ENCODE data around the gene MS4A5. TPM values are rescaled to one million over a fixed set of nuclear protein-coding genes. Genes with fewer than 3 reads are reported as not detected.

MS4A5 gene
- total and polyA plus RNA-seq, 2 experiments from 2014 or later, result not detected

- TF ChIP-seq EZH2phosphoT487 (IDR thresholded peaks at IDR 0.05; ENCODE audit: insufficient read depth, low read depth) (no peak), EZH2 (IDR thresholded peaks at IDR 0.05; ENCODE audit: insufficient read depth, poor library complexity, severe bottlenecking) (no peak)
- Histone ChIP-seq H3K27ac (no peak overlapping the region), H4K20me1 (ENCODE audit: insufficient read depth) (no peaks in the 10 kb centered on the region), H3K36me3 (ENCODE audit: low read depth) (no peaks in the 10 kb centered on the region), H3K9ac (no peak overlapping the region), H2AFZ (no peak overlapping the region), H3K27me3 (replicated peaks; ENCODE audit: insufficient read depth) (no peaks in the 10 kb centered on the region), H3K9me2 (ENCODE audit: insufficient read depth) (no peaks in the 10 kb centered on the region), H3F3A (ENCODE audit: insufficient read depth) (no peaks in the 10 kb centered on the region), H3K79me2 (ENCODE audit: insufficient read depth) (no peaks in the 10 kb centered on the region), H3K9me3 (ENCODE audit: low read depth) (no peaks in the 10 kb centered on the region), H3K4me3 (no peak overlapping the region), H3K4me2 (ENCODE audit: unreplicated experiment) (no peak overlapping the region), H3K4me1 (ENCODE audit: insufficient read depth) (no peaks in the 10 kb centered on the region)
- in situ Hi-C loops (cut with MboI), result no loop called here
- no peak for DNase-seq
- 41 to 49% methylated on average over 5 of the region's 5 CpGs for WGBS, 2 experiments (ENCODE audit: low coverage in 1 of 2, low lambda C conversion rate in 2 of 2, missing lambda C conversion rate in 2 of 2)
Measured at GRCh38 chr11:60393016-60393415, 36.4 kb upstream of the MS4A5 start.

DNA sequence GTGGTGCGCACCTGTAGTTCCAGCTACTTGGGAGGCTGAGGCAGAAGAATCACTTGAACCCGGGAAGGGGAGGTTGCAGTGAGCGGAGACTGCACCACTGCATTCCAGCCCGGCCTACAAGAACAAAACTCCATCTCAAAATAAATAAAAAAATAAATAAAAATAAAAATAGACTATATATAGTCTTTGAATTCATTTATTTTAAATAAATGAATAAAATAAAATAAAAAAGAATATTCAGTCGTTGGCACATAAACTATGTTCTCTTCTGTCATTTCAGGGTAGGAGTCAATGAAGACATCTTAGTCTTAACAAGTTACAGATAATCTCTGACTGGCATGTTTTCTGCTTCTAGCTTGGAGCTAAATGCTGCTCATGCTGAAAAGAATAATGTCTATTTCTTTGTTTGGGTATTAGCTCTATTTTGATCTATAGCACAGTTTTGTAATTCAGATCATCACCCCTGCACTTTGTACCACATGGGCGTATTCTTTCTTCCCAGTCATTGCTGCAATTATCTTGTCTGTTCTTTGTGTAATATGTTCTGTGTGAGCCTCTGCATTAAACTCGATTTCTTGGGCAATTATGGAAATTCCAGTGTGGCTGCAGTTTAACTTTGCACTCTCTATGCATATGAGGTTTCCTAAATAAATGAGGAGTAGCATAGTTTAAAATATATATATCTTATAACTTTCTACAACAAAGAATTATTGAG is 34.5 kb upstream of the MS4A5 start:
- no peak overlapping the region for H3K4me3 ChIP-seq
- no peaks in the 10 kb centered on the region for H4K20me1 ChIP-seq (ENCODE audit: insufficient read depth)
- TF ChIP-seq EZH2phosphoT487 (IDR thresholded peaks at IDR 0.05; ENCODE audit: insufficient read depth, low read depth), result no peak
- no peak for TF ChIP-seq EZH2 (IDR thresholded peaks at IDR 0.05; ENCODE audit: insufficient read depth, poor library complexity, severe bottlenecking)
- no peaks in the 10 kb centered on the region for H3K27me3 ChIP-seq (replicated peaks; ENCODE audit: insufficient read depth)
- no peak overlapping the region for H3K9ac ChIP-seq
- in situ Hi-C loops (cut with MboI), result no loop called here
- H3F3A ChIP-seq (ENCODE audit: insufficient read depth), result no peaks in the 10 kb centered on the region
- H2AFZ ChIP-seq, result no peak overlapping the region
- H3K4me1 ChIP-seq (ENCODE audit: insufficient read depth), result no peaks in the 10 kb centered on the region
- no peaks in the 10 kb centered on the region for H3K9me3 ChIP-seq (ENCODE audit: low read depth)
- WGBS, 2 experiments (ENCODE audit: low coverage in 1 of 2, low lambda C conversion rate in 2 of 2, missing lambda C conversion rate in 2 of 2), result 24 to 30% methylated on average over 7 of the region's 7 CpGs
- H3K27ac ChIP-seq, result no peak overlapping the region
- H3K9me2 ChIP-seq (ENCODE audit: insufficient read depth), result no peaks in the 10 kb centered on the region
- H3K4me2 ChIP-seq (ENCODE audit: unreplicated experiment), result no peak overlapping the region
- H3K36me3 ChIP-seq (ENCODE audit: low read depth), result no peaks in the 10 kb centered on the region
- H3K79me2 ChIP-seq (ENCODE audit: insufficient read depth), result no peaks in the 10 kb centered on the region
- DNase-seq, result no peak

DNA sequence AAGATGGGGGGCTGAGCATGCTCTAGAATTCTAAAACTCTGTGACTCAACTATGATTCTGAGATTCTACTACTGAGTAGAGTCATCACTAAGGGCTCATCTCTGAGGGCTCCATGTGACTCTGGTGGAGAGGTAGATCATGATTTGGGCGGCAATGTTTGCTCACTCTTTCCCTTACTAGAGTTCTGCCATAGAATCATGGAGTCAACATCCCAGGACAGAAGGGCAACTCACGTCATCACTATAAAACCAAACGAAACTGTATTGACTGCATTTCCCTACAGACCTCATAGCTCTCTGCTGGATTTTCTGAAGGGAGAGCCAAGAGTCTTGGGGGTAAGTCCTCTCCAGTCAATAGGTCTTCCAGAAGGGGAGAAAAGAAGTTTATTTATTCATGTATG is 33.0 kb upstream of the MS4A5 start, which contains the start of gene MS4A14:
Gene MS4A14, plus strand, starts transcription at position 78 of the 400 bp plus-strand sequence. Its CDS starts 120 bp downstream, at position 198.
- no peaks in the 10 kb centered on the region for H3K79me2 ChIP-seq (ENCODE audit: insufficient read depth)
- H3K27me3 ChIP-seq (replicated peaks; ENCODE audit: insufficient read depth), result no peaks in the 10 kb centered on the region
- no peak within 1 kb of the TSS for H3K9ac ChIP-seq
- no peaks in the 10 kb centered on the region for H4K20me1 ChIP-seq (ENCODE audit: insufficient read depth)
- no peaks in the 10 kb centered on the region for H3K36me3 ChIP-seq (ENCODE audit: low read depth)
- DNase-seq, result no peak
- H3K4me2 ChIP-seq (ENCODE audit: unreplicated experiment), result no peak within 1 kb of the TSS
- no peak within 1 kb of the TSS for H2AFZ ChIP-seq
- TF ChIP-seq EZH2 (IDR thresholded peaks at IDR 0.05; ENCODE audit: insufficient read depth, poor library complexity, severe bottlenecking) (no peak), EZH2phosphoT487 (IDR thresholded peaks at IDR 0.05; ENCODE audit: insufficient read depth, low read depth) (no peak)
- WGBS, 2 experiments (ENCODE audit: low coverage in 1 of 2, low lambda C conversion rate in 2 of 2, missing lambda C conversion rate in 2 of 2), result 5 to 13% methylated on average over 3 of the region's 3 CpGs
- H3K27ac ChIP-seq, result no peak within 1 kb of the TSS
- in situ Hi-C loops (cut with MboI), result no loop called here
- H3K9me2 ChIP-seq (ENCODE audit: insufficient read depth), result no peaks in the 10 kb centered on the region
- H3K4me1 ChIP-seq (ENCODE audit: insufficient read depth), result no peaks in the 10 kb centered on the region
- no peaks in the 10 kb centered on the region for H3F3A ChIP-seq (ENCODE audit: insufficient read depth)
- no peaks in the 10 kb centered on the region for H3K9me3 ChIP-seq (ENCODE audit: low read depth)
- no peak within 1 kb of the TSS for H3K4me3 ChIP-seq

DNA sequence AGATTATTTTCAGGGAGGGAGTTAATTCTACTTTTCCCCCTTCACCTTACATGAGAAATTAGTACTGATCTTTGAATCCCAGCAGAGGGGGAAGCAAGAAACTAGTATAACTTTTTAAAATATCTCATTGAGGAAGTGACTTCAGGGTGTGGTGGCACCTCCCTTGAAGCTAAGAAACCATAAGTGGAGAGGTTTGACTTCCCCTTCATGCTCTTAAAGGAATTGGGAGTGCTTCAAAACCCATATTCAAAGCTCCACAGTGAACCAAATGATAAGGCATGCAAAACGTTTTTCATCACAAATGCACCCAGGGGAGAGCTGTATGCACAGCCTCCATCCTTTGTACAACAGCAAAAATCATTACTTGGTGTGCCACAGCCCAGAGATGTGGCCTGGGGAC is 32.6 kb upstream of the MS4A5 start:
- Histone ChIP-seq H3K27me3 (replicated peaks; ENCODE audit: insufficient read depth) (no peaks in the 10 kb centered on the region), H3K27ac (no peak overlapping the region), H2AFZ (no peak overlapping the region), H3K4me1 (ENCODE audit: insufficient read depth) (no peaks in the 10 kb centered on the region), H3K4me2 (ENCODE audit: unreplicated experiment) (no peak overlapping the region), H3K4me3 (no peak overlapping the region), H3K36me3 (ENCODE audit: low read depth) (no peaks in the 10 kb centered on the region), H3K9me3 (ENCODE audit: low read depth) (no peaks in the 10 kb centered on the region), H4K20me1 (ENCODE audit: insufficient read depth) (no peaks in the 10 kb centered on the region), H3K79me2 (ENCODE audit: insufficient read depth) (no peaks in the 10 kb centered on the region), H3F3A (ENCODE audit: insufficient read depth) (no peaks in the 10 kb centered on the region), H3K9me2 (ENCODE audit: insufficient read depth) (no peaks in the 10 kb centered on the region), H3K9ac (no peak overlapping the region)
- in situ Hi-C loops (cut with MboI), result no loop called here
- TF ChIP-seq EZH2 (IDR thresholded peaks at IDR 0.05; ENCODE audit: insufficient read depth, poor library complexity, severe bottlenecking) (no peak), EZH2phosphoT487 (IDR thresholded peaks at IDR 0.05; ENCODE audit: insufficient read depth, low read depth) (no peak)
- WGBS, 2 experiments (ENCODE audit: low coverage in 1 of 2, low lambda C conversion rate in 2 of 2, missing lambda C conversion rate in 2 of 2), result 0 to 8% methylated on average over 1 of the region's 1 CpG
- DNase-seq, result no peak
